Measurements from ENCODE around the gene FZD2. TPM values are rescaled to one million over a fixed set of nuclear protein-coding genes. Genes with fewer than 3 reads are reported as not detected.

Gene FZD2
- total and polyA plus RNA-seq, 2 of the 4 experiments (the other 2 are of a cell fraction), result 21.3 to 130 TPM

GRCh38 chr17:44604768-44605485 is 47.6 kb downstream of the FZD2 start:
- POLR2A ChIA-PET (ENCODE audit: unreplicated experiment), result no interaction called here
- dilution Hi-C loops (cut with HindIII; ENCODE audit: low sequenced_read_pairs, unreplicated experiment), result no loop called here
- no peak for DNase-seq

More at GRCh38 chr17:44604768-44605485, 47.6 kb downstream of the FZD2 start:
- Histone ChIP-seq H3K79me1 (ENCODE audit: low read depth in 1 of 2, low read length in 2 of 2) (0 out of 4 replicates have a peak, but pooled peaks cover 0 to 6% of the 10 kb centered on the region in 2 experiments), H3K9me3 (ENCODE audit: control insufficient read depth, insufficient read depth, low read length) (no peaks in the 10 kb centered on the region), H2AK5ac (ENCODE audit: low read depth, low read length) (peak overlapping the region; percentile 1; the same call in 1 of the 2 replicates), H3K9ac (ENCODE audit: low read depth, low read length) (no peak overlapping the region), H2AFZ (replicated peaks; ENCODE audit: low read length, poor library complexity) (peak overlapping the region; percentile 24), H3K23ac (ENCODE audit: low read depth, low read length) (no peak overlapping the region; the same call in 1 of the 2 replicates), H3K4me2 (ENCODE audit: low read depth, low read length) (no peak overlapping the region), H2BK120ac (ENCODE audit: low read depth, low read length) (no peak overlapping the region), H4K91ac (ENCODE audit: insufficient read depth, low read depth, low read length) (0 out of 2 replicates have a peak overlapping the region, but pooled peaks have one; percentile 23), H3K4me1 (ENCODE audit: control insufficient read depth, insufficient read depth, low read length) (peaks cover 30% of the 10 kb centered on the region), H3K56ac (ENCODE audit: extremely low read depth, insufficient read depth, low read length) (no peak overlapping the region), H4K20me1 (ENCODE audit: insufficient read depth, low read length) (no peaks in the 10 kb centered on the region), H3K9me1 (ENCODE audit: insufficient read depth, low read length) (peaks cover 25% of the 10 kb centered on the region), H3K4me3 (ENCODE audit: insufficient read depth, low read depth, low read length) (no peak overlapping the region), H2AK9ac (replicated peaks; ENCODE audit: low read depth, low read length, poor library complexity) (peak overlapping the region; percentile 68), H3K27me3 (ENCODE audit: control insufficient read depth, insufficient read depth, low read length) (no peaks in the 10 kb centered on the region), H4K5ac (ENCODE audit: low read depth, low read length) (no peak overlapping the region), H3K14ac (replicated peaks; ENCODE audit: low read depth, low read length) (no peak overlapping the region), H2BK15ac (ENCODE audit: low read depth, low read length) (no peak overlapping the region), H3K18ac (ENCODE audit: low read depth, low read length) (no peak overlapping the region), H3K4ac (ENCODE audit: low read depth, low read length) (no peak overlapping the region; the same call in 1 of the 2 replicates), H2BK20ac (ENCODE audit: low read depth, low read length) (no peak overlapping the region), H3K27ac (ENCODE audit: insufficient read depth, low read length) (no peak overlapping the region), H3K36me3 (ENCODE audit: control insufficient read depth, insufficient read depth, low read length) (no peaks in the 10 kb centered on the region), H4K8ac (ENCODE audit: low read depth in 2 of 2, low read length in 2 of 2) (no peak overlapping the region), H2BK5ac (ENCODE audit: low read depth, low read length, poor library complexity, severe bottlenecking) (no peak overlapping the region)
- BruUV-seq (replicated peaks), result no TSS peak
- in situ Hi-C loops (cut with MboI; ENCODE audit: low sequenced_read_pairs) (no loop called here), intact Hi-C loops (cut with micrococcal nuclease) (no loop called here)
- WGBS, 2 experiments (ENCODE audit: extremely low coverage in 2 of 2, insufficient read length in 1 of 2), result 100% methylated on average over 1 of the region's 10 CpGs; no CpG with 5 or more reads in 1 of the 2 experiments
- ATAC-seq (ENCODE audit: low read depth), result no peak
- CTCF ChIA-PET, result no interaction called here
- TF ChIP-seq RAD21 (IDR thresholded peaks at IDR 0.05; ENCODE audit: low read length), result no peak
- no peak for TF ChIP-seq POLR2A (IDR thresholded peaks at IDR 0.05; ENCODE audit: low read depth, low read length)
- no peak for TF ChIP-seq USF2 (IDR thresholded peaks at IDR 0.05; ENCODE audit: low read depth, low read length)
- no peak for TF ChIP-seq CHD1 (IDR thresholded peaks at IDR 0.05; ENCODE audit: low read depth, low read length)
- TF ChIP-seq RCOR1 (IDR thresholded peaks at IDR 0.05; ENCODE audit: insufficient replicate concordance, low read length), result no peak
- no peak for TF ChIP-seq BHLHE40 (IDR thresholded peaks at IDR 0.05; ENCODE audit: low read depth, low read length)
- TF ChIP-seq MXI1 (IDR thresholded peaks at IDR 0.05; ENCODE audit: borderline replicate concordance, low read depth, low read length), result no peak
- TF ChIP-seq MAZ (IDR thresholded peaks at IDR 0.05; ENCODE audit: borderline replicate concordance, low read depth, low read length), result no peak
- TF ChIP-seq SMC3 (IDR thresholded peaks at IDR 0.05; ENCODE audit: low read depth, low read length), result no peak
- TF ChIP-seq RFX5 (IDR thresholded peaks at IDR 0.05; ENCODE audit: low read depth, low read length), result no peak
- TF ChIP-seq MAFK (IDR thresholded peaks at IDR 0.05; ENCODE audit: low read depth, low read length), result no peak
